GM19099 (cell line): ENCODE results near the gene MTTP.

Experiments
- POLR2A ChIP-seq: IDR thresholded peaks from 3 replicates; pipeline ENCODE4 v1.6.1; 2011; ENCODE audit warnings: low read depth; ENCODE audit not compliant: insufficient read length; ENCODE audit errors: extremely low read depth

Gene MTTP

DNA sequence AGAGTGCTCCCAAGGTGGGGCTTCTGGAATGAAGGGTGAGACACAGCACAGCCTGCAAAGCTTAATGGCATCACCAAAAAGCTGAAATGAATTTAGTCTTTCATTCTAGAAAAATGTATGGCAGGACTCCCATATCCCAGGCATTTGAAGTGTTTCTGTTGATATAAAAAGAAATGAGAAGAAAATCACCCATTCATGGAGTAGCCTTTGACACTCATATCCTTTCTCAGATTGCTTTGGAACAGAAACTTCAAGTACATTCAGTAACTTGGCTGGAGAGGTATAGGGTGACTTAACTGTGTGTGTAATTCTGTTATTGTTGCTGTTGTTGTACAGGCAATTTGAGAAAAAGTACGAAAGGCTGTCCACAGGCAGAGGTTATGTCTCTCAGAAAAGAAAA is 47.7 kb downstream of the MTTP start:
- no peak for TF ChIP-seq POLR2A

DNA sequence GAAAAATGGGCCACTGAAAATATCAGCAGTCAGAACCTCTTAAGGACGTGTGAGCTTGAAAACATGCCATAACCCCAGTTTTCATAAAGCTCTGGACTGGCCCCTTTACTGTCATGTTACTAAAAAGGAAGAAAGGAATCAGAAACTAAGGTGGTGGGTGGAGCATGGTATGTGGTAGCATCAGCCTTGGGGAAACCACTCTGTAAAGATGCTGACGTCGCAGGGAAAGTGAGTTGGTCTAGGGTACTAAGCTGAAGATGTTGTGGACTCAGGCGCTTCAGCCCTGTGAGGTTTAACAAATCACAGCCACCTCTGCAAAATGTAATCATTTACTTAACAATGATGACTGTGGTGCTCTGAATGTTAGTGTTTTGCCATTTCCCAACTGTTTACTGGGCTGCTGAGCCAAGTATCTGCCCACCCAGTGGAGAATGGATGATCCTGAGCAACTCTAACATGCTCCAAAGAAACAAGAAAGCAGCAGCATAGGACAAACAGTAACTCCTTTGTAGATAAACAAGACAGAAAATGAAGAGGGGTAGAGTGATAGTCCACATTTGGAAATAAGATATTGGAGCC is 49.6 kb downstream of the MTTP start:
- TF ChIP-seq POLR2A: no peak

DNA sequence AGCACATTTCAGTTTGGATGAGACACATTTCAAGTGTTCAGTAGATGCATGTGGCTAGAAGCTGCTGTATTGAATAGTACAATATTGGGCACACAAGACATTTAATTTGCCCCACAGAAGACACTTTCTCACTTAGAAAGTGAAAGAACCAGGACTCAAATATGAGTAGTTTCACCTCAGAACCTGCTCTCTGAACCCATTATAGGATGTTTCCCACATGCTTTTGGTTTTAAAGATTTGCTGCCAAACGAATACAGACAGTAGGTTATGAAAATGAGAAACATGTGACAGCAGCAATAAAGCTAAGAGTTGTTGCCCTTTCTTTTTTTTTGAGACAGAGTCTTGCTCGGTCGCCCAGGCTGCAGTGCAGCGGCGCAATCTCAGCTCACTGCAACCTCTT is 50.7 kb downstream of the MTTP start:
- TF ChIP-seq POLR2A: no peak

DNA sequence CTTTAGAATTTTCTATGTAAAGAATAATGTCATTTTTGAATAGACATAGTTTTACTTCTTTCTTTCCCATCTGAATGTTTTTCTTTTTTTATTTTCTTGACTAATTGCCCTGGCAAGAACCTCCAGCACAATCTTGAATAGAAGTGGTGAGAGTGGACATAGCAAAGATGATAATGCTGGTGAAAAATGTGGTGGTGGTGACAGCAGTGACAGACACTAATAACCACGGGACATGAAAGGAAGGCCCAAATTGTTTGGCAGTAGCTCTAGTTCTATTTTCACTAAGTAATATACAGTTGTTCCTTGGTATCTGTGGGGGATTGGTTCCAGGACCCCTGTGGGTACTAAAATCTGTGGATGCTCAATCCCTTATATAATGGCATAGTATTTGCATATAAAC is 53.4 kb downstream of the MTTP start:
- no peak for TF ChIP-seq POLR2A

DNA sequence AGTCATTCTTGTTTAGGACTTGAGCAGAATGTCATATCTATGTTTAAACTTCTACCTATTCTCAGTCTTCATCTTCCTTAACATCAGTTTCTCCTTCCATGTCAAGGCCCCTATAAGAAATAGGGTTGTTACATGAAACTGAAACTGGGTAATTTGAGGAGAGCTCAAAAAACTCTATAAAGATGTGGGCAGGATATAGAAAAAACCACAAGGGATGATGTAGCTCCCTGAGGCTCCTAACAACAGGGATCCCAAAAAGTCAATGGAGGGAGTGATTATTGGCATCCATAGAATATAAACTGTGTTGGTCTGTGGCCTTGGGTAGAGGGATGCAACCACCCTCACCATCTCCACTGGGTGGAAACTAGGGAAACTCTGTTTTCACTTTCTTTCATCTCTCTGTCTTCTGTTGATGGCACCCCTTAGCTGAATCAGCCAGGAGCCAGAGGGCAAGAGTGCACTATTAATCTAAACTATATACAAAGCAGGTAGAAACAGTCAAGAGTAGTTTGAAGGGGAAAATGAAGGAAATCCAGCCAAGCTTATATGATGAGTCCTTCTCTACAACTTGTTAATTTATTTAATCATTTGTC is 55.4 kb downstream of the MTTP start:
- TF ChIP-seq POLR2A: no peak

DNA sequence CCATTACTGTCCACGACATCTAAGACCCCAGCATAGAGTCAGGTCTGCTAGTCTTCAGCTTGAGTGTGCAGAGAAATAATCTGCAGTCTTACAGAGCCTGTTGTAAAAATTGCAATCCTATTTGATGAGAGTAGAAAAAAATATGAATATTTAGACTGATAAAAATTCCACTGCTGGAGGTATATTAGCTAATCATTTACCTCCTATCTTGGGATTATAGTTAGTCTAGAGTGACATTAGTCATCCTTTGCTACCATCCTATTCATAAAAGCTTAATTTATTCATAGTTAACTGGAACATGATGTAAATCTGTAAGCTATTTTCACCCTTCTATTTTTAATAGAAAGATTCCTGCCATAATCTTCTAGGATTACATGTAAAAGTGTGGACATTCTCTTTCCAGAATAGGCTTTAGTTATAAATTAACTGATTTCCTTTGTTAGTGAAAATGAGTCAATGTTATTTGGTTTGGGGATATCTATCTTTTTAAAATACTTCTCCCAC is 56.3 kb downstream of the MTTP start:
- TF ChIP-seq POLR2A: no peak

DNA sequence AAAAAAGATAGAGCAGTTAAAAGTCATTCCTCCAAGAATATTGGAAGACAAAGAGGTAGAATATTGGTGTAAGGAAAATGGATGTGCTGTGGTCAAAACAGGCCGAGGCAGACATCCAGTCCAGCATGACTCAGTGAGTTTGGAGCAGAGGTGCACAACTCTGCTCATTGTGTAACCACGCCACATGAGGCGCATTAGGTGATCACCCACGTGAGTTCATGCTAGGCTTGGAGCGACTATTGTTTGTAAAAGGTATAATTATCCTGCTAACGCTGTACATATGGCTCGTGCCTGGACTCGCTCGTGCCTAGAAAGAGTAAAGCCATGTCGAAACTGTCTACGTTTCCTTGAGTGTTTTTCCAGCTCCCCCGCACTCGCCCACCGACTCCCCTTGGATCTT is 59.1 kb downstream of the MTTP start:
- TF ChIP-seq POLR2A: no peak

DNA sequence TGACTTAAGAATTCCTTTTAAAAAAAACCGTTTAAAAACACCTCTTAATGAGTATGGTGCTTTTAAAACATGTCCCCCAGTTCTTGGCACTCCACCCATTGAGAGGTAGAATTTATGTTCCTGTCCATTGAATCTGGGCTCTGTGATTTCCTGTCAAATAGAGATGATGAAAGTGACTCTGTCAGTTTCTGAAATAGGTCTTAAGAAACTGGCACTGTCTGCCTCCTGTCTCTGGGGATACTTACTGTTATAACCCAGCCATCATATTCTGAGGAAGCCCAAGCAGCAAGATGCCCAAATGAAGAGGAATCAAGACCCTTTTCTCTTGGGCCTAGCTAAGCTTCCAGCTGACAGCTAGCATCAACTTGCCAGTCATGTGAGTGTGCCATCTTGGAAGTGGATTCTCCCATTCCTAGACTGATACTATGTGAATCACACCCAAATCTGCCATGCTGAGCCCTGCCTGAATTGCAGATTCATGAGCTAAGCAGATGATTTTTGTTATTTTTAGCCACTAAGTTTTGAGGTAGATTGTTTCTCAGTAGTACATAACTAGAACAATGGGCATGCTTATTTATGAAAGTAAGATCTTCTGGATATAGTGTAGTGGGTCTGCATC is 60.2 kb downstream of the MTTP start:
- TF ChIP-seq POLR2A: no peak

DNA sequence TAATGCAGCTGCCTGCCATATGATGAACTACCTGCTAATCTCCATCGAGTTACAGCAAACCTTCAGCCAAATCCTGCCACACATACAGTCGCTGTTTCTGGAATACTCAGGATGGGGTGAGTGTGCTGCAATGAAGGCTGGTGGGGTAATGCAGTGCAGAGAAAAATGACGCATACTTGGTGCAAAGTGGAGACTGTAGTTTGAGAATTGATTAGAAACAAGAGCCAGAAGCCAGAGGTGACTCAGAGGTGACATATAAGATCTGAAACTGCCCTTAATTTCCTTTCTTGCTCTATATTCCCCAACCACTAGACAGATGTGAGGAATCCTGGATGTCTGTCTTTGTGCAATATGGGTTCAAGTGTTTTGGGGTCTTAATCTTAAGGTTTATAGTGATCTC is 61.0 kb downstream of the MTTP start:
- TF ChIP-seq POLR2A: no peak

DNA sequence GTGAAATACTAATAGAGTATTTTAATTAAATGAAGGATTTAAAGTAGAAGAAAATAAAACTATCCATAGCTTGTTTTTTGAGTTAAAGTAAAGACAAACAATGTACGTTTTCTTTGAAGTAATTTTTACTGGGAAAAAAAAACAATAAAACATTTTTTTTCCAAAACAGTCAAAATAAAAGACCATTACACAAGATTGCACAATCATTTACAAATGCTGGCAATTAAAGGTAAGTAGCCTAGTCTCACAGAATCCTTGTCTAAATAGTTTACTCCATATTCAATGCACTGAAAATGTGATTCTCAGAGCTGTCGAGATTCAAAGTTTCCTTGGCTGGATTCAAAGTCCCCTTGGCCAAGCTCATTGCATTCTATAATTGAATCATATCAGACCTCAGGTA is 61.8 kb downstream of the MTTP start:
- TF ChIP-seq POLR2A: no peak

DNA sequence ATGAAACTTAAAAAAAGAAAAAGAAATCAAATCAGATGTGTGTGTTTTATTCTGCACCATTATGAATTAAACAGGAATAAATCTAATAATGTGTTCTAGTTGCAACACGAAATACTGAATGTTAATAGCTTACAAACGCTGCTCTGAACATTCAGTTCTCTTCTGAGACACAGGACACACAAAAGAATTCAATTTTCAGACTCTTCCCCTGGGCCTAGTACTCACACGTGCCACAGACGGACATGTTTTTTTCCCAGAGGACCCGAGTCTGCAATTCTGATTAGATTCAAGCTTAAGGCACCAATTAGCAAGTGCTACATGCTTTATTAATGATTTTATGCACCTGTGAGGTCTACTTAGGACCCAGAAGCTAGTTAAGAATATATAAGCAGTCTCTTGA is 62.5 kb downstream of the MTTP start:
- TF ChIP-seq POLR2A: no peak

DNA sequence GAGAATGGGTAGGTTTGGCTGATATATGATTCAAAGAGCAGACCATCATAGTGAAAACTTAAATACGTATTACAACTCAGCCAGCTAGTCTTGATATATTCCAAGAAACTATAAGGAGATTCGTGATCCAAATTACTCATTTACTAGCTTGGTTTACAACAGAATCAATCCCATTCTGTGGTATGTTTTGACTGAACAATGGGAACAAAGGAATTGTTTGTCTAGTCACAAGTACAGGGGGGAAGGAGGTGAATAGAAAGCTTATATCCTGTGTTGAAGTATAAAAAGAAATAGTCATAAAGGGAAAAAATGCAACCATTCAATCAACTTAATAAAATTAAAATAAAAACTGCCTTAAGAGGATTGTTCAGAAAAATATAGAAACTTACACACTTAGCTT is 66.1 kb downstream of the MTTP start:
- no peak for TF ChIP-seq POLR2A

DNA sequence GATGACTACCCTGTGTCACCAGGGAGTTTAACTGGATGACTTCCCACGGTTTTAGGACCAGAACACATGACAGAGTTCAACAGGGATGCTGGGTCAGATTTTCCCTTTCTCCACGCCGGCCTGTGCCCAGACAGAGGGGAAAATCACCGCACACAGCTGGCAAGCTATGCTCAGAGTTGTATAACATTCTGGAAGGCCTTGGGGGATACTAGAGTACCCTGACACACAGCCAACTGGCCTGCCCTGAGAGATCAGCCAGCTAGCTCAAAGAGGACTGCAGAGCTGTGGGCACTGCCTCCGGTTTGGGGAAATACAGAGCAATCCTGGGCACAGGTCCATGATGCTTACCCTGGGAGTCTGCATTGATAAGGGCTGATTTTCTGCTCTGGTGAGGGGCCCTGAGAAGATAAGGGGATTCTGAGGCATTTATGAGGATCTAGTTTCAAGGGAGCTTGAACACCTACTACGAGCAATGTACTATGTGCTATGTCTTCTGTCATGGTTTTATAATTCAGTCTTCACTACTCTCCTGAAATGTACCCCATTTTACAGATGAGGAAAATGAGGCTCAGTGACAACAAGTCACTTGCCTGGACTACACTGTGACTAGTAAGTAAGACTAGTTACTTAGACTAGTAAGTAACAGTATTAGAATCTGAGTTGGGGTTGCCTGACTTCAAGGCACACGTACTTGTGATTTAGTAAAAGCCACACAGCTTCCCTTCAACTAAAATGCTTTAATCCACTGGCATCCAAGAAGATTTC is 68.3 kb downstream of the MTTP start:
- no peak for TF ChIP-seq POLR2A

DNA sequence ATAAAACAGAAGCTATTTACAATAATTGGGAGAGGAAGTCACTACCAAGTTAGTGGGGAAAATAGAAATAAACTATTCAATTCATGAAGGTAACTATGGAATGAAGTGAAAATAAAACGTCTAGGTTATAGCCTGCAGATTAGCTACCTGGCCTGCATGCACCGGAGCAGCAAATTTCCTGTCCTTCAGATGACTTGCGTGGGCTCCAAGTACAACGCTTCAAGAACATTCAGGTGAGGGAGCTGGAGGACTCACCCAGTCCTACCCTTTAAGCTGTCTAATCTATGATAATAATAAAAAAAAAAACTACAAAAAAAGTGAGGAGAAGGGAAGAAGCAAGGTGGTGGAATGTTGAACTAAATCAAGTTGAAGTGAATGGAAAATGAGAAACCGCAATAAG is 69.8 kb downstream of the MTTP start:
- TF ChIP-seq POLR2A: no peak

DNA sequence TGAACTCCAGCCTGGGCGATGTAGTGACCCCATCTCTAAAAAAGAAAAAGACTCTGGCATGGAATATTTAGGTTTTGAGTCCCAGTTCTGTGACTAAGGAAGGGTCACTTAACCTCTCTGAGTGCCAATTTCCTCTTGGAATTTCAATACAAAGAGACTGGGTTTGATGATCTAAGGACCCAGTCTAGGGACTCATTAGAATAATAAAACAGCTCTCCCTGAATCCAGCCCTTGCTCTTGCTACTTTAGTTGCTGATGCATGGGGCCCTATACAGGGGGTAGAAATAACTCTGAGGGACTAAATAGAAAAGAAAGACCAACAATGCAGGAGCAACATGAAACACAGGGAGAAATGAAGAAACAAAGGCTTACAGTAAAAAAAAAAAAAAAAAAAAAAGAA is 70.4 kb downstream of the MTTP start:
- TF ChIP-seq POLR2A: no peak

DNA sequence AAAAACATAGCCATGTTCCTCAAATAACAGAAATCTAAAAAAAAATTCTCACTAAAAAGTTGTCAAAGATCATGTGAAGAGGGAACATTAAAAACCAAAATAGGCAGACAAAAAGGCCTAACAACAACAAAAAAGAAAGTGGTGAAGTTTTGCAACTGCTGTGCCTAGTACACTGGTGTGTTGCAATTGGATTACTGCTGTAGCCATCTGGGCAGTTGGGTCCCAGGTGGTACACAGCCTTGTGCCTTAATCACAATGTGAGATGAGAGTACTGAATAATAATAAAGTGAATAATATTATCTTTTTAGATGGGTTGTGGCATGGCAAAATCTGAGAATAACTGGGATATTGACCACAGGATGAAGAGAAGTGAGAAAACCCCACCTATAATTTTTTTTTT is 71.0 kb downstream of the MTTP start:
- no peak for TF ChIP-seq POLR2A
